Breast epithelium (tissue), 3 donors: ENCODE measurements around the gene GTPBP1.

Experiments
- POLR2A ChIP-seq: fragments of 450-650 bp; IDR thresholded peaks from one replicate; pipeline ENCODE4 v1.6.1; 2016; ENCODE audit warnings: antibody characterized with exemption, mild to moderate bottlenecking, moderate library complexity
- TF ChIP-seq, protein P1 (sequence below), 3 donors: fragments of 450-650 bp; IDR thresholded peaks; one replicate each; pipeline ENCODE4 v1.5.1; 2016 to 2017; ENCODE audit warnings: antibody characterized with exemption in 3 of 3, mild to moderate bottlenecking in 3 of 3, moderate library complexity in 3 of 3

DNA sequence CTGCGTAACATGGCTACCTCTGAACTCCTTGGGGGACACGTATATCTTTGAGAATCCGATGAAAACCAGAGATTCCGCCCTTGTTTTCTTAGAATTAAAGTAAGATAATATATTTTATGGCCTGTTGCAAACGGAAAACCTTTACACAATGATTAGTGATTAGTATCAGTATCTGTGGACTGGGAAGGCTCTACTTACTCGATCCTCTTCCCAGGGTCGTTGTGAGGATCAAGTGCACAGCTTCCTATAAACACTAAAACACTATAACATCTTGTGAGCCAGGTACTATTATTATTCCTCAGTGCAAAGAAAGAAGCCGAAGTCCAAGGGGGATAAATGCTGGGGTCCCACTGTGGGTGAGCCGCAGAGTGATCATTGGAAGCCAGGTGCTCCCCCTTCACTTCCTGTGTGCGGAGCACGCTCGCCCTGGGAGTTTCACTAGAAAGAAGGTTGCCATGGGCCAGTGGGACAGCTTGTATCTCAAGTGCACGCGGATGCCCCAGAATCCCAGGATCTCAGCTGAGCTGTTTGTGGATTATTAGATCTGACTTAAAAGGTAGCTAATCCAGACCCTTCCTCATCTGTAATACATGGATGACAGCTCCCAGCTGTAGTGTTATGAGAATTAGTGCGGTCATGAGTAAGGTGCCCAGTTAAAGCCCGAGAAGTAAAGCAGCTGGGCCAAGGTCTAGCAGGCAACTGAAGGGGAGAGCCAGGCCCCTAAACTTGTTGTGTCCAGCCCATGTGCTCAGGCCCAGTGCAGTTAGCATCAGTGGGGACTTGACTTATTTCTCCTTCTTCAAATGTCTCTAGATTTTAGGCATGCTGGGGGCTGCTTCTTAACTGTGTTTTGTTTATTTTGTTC lies 48.5 kb upstream of the GTPBP1 start:
- TF ChIP-seq, protein P1, sequence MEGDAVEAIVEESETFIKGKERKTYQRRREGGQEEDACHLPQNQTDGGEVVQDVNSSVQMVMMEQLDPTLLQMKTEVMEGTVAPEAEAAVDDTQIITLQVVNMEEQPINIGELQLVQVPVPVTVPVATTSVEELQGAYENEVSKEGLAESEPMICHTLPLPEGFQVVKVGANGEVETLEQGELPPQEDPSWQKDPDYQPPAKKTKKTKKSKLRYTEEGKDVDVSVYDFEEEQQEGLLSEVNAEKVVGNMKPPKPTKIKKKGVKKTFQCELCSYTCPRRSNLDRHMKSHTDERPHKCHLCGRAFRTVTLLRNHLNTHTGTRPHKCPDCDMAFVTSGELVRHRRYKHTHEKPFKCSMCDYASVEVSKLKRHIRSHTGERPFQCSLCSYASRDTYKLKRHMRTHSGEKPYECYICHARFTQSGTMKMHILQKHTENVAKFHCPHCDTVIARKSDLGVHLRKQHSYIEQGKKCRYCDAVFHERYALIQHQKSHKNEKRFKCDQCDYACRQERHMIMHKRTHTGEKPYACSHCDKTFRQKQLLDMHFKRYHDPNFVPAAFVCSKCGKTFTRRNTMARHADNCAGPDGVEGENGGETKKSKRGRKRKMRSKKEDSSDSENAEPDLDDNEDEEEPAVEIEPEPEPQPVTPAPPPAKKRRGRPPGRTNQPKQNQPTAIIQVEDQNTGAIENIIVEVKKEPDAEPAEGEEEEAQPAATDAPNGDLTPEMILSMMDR (IDR thresholded peaks at IDR 0.05), result no peak
- TF ChIP-seq POLR2A, result no peak
